Measurements from ENCODE around the gene MIR17HG. TPM values are rescaled to one million over a fixed set of nuclear protein-coding genes. Genes with fewer than 3 reads are reported as not detected.
A peak's percentile ranks its signal among the peaks of the same experiment; 100 is the strongest.

MIR17HG gene
- total and polyA plus RNA-seq, 2 donors (not counting 1 experiment from before 2014, with no cell fraction given): 0.42 to 3.3 TPM

GRCh38 chr13:91303031-91303430 lies 44.5 kb upstream of the MIR17HG start:
- Histone ChIP-seq H3K79me2 (ENCODE audit: control insufficient read depth, insufficient read depth, low read length) (no peaks in the 10 kb centered on the region), H3K27ac (ENCODE audit: insufficient read depth, low read length) (no peak overlapping the region), H3K4me2 (ENCODE audit: extremely low read depth, insufficient read depth, low read length) (no peak overlapping the region), H2AFZ (ENCODE audit: low read length) (no peak overlapping the region), H4K20me1 (ENCODE audit: control insufficient read depth, extremely low read depth, insufficient read depth, low read length) (no peaks in the 10 kb centered on the region), H3K9me3 (ENCODE audit: control insufficient read depth, insufficient read depth, low read depth, low read length) (no peaks in the 10 kb centered on the region), H3K27me3 (ENCODE audit: control insufficient read depth, insufficient read depth, low read length) (no peaks in the 10 kb centered on the region), H3K4me3 (replicated peaks in 1 of 4; ENCODE audit: control extremely low read depth in 1 of 4, insufficient read depth in 1 of 4, low read depth in 3 of 4, low read length in 4 of 4) (no peak overlapping the region), H3K4me1 (ENCODE audit: control insufficient read depth, extremely low read depth, insufficient read depth, low read length) (no peaks in the 10 kb centered on the region), H3K9ac (ENCODE audit: insufficient read depth, low read length) (no peak overlapping the region), H3K36me3 (ENCODE audit: control insufficient read depth, insufficient read depth, low read length) (no peaks in the 10 kb centered on the region)
- no peak for DNase-seq (ENCODE audit: low read depth in 2 of 2)
- TF ChIP-seq, protein P1, sequence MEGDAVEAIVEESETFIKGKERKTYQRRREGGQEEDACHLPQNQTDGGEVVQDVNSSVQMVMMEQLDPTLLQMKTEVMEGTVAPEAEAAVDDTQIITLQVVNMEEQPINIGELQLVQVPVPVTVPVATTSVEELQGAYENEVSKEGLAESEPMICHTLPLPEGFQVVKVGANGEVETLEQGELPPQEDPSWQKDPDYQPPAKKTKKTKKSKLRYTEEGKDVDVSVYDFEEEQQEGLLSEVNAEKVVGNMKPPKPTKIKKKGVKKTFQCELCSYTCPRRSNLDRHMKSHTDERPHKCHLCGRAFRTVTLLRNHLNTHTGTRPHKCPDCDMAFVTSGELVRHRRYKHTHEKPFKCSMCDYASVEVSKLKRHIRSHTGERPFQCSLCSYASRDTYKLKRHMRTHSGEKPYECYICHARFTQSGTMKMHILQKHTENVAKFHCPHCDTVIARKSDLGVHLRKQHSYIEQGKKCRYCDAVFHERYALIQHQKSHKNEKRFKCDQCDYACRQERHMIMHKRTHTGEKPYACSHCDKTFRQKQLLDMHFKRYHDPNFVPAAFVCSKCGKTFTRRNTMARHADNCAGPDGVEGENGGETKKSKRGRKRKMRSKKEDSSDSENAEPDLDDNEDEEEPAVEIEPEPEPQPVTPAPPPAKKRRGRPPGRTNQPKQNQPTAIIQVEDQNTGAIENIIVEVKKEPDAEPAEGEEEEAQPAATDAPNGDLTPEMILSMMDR (conservative IDR thresholded peaks at IDR 0.05 in 1 of 2, IDR thresholded peaks at IDR 0.05 in 1 of 2; ENCODE audit: low read depth in 1 of 2, low read length in 2 of 2): no peak
- TF ChIP-seq EZH2 (IDR thresholded peaks at IDR 0.05; ENCODE audit: low read length, missing control alignments): no peak

DNA sequence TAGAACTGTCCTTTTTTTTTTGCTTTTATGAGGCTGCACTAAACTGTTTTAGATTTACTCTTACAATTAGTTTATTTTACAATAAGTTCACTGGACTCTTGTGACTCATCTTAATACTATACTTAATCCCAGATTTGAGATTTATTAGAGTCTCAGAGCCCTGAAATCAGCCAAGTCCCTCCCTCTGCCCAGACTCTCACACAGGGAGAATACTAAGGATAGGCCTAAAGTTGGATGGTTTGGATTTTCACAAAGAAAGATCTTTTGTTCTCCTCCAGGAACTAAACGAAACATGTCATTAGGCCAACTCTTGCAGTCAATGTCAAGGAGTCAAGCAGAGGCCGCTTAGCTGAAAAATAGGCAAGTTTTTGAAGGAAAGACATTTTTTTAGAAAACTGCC lies 42.7 kb upstream of the MIR17HG start:
- H4K20me1 ChIP-seq (ENCODE audit: control insufficient read depth, extremely low read depth, insufficient read depth, low read length): no peaks in the 10 kb centered on the region
- no peaks in the 10 kb centered on the region for H3K27me3 ChIP-seq (ENCODE audit: control insufficient read depth, insufficient read depth, low read length)
- H3K27ac ChIP-seq (ENCODE audit: insufficient read depth, low read length): no peak overlapping the region
- peak in 1 of 2 donors; percentile 10 for DNase-seq (ENCODE audit: low read depth in 2 of 2)
- no peak overlapping the region for H3K4me2 ChIP-seq (ENCODE audit: extremely low read depth, insufficient read depth, low read length)
- no peaks in the 10 kb centered on the region for H3K79me2 ChIP-seq (ENCODE audit: control insufficient read depth, insufficient read depth, low read length)
- H3K36me3 ChIP-seq (ENCODE audit: control insufficient read depth, insufficient read depth, low read length): no peaks in the 10 kb centered on the region
- H3K9ac ChIP-seq (ENCODE audit: insufficient read depth, low read length): no peak overlapping the region
- H3K4me3 ChIP-seq (replicated peaks in 1 of 4; ENCODE audit: control extremely low read depth in 1 of 4, insufficient read depth in 1 of 4, low read depth in 3 of 4, low read length in 4 of 4): no peak overlapping the region
- no peaks in the 10 kb centered on the region for H3K4me1 ChIP-seq (ENCODE audit: control insufficient read depth, extremely low read depth, insufficient read depth, low read length)
- H3K9me3 ChIP-seq (ENCODE audit: control insufficient read depth, insufficient read depth, low read depth, low read length): no peaks in the 10 kb centered on the region
- TF ChIP-seq EZH2 (IDR thresholded peaks at IDR 0.05; ENCODE audit: low read length, missing control alignments): no peak
- TF ChIP-seq, protein P1 (conservative IDR thresholded peaks at IDR 0.05 in 1 of 2, IDR thresholded peaks at IDR 0.05 in 1 of 2; ENCODE audit: low read depth in 1 of 2, low read length in 2 of 2): no peak
- H2AFZ ChIP-seq (ENCODE audit: low read length): no peak overlapping the region

DNA sequence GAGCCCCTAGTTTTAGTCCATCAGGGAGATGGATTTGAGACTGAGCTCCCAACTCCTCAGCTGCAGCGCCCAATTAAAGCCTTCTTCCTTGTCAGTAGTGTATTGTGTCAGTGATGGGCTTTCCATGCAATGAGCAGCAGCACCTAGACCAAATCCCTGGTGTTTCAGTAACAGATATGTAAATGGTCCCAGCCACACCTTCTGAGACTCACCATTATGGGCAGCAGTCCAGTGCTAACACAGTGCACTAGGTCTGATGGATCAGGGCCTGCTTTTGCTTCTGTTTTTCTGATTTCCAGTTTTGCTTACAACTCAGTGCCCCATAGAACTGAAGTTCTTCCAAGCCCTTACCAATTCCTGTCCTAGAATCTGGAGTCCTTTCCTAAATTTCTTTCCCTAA lies 41.8 kb upstream of the MIR17HG start:
- Histone ChIP-seq H3K9ac (ENCODE audit: insufficient read depth, low read length) (no peak overlapping the region), H3K4me2 (ENCODE audit: extremely low read depth, insufficient read depth, low read length) (no peak overlapping the region), H3K4me3 (replicated peaks in 1 of 4; ENCODE audit: control extremely low read depth in 1 of 4, insufficient read depth in 1 of 4, low read depth in 3 of 4, low read length in 4 of 4) (no peak overlapping the region), H2AFZ (ENCODE audit: low read length) (no peak overlapping the region), H3K27me3 (ENCODE audit: control insufficient read depth, insufficient read depth, low read length) (no peaks in the 10 kb centered on the region), H3K4me1 (ENCODE audit: control insufficient read depth, extremely low read depth, insufficient read depth, low read length) (no peaks in the 10 kb centered on the region), H3K9me3 (ENCODE audit: control insufficient read depth, insufficient read depth, low read depth, low read length) (no peaks in the 10 kb centered on the region), H3K79me2 (ENCODE audit: control insufficient read depth, insufficient read depth, low read length) (no peaks in the 10 kb centered on the region), H4K20me1 (ENCODE audit: control insufficient read depth, extremely low read depth, insufficient read depth, low read length) (no peaks in the 10 kb centered on the region), H3K36me3 (ENCODE audit: control insufficient read depth, insufficient read depth, low read length) (no peaks in the 10 kb centered on the region), H3K27ac (ENCODE audit: insufficient read depth, low read length) (no peak overlapping the region)
- TF ChIP-seq, protein P1 (conservative IDR thresholded peaks at IDR 0.05 in 1 of 2, IDR thresholded peaks at IDR 0.05 in 1 of 2; ENCODE audit: low read depth in 1 of 2, low read length in 2 of 2): no peak
- TF ChIP-seq EZH2 (IDR thresholded peaks at IDR 0.05; ENCODE audit: low read length, missing control alignments): no peak
- no peak for DNase-seq (ENCODE audit: low read depth in 2 of 2)

Data from fibroblast of lung (primary cell).